Stimulated activated CD8-positive, alpha-beta memory T cell treated with anti-CD3 and anti-CD28 coated beads, Interleukin-2, amount 100 ng/mL, for 1 hour (primary cell): ENCODE results near the gene ZNF385D.

Experiments
- DNase-seq, 2 donors: peaks; one replicate each; pipeline ENCODE4 v3.0.0-alpha.2; 2020; ENCODE audit warnings: low read depth in 2 of 2

Gene ZNF385D

DNA sequence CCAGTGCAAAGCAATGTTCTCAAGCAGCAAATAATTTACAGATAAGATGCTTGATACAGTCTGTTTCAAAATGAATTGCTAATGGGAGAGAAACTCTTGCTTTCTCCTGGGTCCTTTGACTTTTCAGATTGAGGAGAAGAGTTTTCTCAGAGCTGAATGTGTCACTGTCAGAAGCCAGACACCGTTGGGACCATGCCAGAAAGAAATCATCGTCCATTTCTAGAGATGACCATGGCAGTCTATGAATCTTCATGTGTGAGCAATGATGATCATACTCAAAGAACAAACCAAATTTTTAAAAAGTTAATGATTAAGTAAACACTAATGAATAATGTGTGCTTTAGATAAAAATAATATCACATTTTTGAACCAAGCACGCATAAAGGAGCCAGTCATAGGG lies 77.6 kb downstream of the ZNF385D start:
- no peak for DNase-seq

DNA sequence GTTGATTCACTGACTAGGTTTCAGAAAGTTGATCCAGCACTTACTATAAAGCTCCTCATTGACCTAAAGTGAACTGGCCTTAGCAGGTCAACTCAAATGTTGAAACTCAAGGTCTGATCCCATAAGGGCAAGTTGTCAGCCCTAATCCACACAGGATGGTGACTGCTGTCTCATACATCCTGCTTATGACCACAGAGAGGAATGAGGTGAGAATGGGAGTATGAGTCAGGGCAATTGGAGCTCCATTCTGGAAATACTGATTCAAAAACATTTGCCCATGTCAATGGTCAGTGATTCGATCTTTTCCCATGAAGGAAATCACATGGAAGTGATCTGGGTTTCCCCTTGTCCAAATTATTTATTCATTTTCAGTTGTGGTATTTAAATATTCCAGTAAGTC lies 78.7 kb downstream of the ZNF385D start:
- DNase-seq = no peak

DNA sequence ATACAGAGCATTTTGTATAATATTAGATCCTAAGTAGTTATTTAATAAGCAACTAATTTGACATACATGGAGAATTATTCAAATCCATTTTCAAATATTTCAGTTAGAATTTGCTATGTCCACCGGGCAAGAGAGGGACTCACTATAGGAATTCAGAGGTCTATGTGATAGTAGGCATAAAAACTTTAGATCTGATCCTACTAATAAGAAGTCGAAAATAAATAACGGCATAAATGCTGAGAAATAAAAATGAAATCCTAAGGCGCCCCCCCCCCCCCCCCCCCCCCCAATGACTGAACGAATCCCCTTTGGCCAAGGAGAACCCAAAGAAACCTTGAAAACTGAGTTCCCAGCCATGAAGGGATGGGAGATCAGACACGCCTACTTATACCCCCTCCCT lies 80.6 kb downstream of the ZNF385D start:
- no peak for DNase-seq

DNA sequence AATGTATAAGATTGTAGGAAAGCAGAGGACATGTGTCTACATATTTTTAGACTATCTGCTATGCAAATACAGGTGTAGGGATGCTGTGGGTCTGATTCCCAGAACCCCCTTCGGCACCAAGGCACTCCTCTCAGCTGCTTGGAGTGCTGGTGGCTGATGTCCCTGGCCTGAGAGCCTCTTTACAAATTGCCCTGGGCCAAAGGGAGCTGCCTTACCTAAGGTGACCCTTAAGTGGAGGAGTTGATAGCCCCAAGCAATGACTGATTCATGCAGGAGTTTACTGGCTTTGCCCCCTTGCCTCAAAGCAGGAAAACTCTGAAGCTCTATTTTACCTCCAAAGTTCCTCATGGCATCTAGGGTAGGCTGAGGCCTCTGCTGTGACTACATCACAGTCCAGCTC lies 83.0 kb downstream of the ZNF385D start:
- no peak for DNase-seq

DNA sequence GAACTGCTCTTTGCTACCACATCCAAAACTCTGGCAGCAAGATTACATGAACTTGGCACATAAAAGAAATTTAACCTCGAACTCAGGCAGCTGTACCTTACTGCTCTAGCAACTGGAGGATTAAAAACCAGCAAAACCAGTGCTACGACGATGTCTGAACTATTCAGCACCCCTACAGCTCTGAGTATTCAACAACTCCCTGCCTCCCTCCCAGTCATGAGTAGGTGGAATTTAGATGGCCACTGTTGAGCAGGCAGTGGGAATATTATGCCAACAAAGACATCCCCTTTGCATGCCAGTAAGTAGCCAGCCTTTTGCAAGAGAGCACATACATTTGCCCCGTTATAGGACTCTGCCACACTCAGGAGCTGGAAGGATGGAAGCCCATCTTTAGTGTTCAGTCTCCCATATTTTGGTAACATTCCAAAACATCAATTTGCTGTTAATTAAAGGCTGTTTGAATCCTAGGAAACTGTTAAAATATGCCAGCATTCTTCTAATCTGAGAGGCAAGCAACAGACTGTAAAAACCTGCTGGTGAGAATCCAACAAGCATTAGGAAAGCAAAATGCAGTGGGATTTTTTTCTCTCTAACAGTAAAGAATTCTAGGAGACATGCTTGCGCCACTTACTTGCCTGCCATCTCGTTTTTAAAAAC lies 85.4 kb downstream of the ZNF385D start:
- DNase-seq = no peak

DNA sequence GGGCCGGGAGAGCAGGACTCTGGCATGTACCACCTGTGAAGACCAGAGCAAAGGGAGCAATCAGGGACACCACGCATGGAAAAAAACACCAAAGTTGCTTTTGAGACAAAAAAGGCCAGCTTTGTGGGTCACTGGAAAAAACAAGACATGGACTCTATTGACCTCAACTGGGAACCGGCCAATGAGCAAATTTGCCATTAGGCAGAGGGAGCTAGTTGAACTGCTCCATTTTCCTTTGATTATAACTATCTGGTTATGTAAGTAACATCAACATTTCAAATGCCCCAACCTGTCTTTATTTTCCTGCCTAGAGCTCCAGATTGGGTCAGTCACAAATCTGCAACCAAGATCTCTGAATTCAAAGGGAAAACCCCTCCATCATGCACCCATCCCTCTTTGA lies 86.0 kb downstream of the ZNF385D start:
- no peak for DNase-seq

DNA sequence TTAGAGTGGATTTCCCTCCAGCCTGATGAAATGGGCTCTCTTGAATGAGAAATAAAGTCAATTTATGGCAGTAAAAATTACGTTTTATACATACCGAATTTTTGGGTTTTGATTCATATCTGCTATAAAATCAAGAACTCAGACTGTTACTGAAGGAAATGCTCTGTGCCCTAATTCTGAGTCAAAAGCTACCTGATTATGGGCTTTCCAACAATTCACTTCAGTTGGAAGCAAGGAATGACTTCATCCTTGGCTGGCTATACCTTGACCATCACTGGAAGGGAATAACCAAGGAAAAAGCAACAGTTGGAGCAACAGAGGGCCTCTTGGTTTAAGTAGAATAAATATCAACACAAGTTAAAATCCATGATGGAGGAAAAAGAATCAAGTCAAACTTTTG lies 88.6 kb downstream of the ZNF385D start:
- DNase-seq = no peak

DNA sequence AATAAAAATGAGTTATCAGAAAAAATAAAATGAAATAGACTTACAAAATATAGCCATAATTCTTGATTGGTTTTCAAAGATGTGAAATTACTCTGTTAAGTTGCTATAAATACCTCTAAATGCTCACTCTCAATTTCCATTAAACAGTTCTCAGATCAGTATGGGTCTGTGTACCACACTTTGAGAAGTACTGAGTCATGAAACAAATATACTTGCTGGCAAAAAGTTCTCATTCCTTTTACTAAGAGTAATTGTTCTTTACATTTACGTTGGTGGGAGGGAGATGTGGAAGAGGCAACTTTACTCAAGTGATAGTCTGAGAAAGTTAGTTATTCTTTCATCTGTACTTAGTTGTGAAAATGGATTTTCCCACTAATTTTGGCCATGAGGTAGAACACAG lies 96.3 kb downstream of the ZNF385D start:
- DNase-seq = no peak

DNA sequence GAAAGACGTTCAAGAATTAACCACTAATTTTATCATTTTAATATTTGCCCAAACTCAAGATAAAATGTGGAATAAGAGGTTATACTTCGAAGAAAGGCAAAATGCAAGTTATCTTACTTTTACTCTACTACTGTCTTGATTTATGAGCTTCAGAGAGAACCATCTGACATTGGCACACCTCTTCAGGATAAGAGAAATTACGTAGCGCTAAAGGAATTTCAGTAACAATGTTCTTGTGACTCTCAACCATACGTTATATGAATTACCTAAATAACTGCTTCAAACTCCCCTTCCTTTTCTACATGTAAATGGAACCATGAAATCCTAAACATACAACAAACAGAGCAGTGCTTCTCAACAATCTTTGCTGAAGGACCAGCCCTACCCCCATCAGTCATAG lies 96.8 kb downstream of the ZNF385D start:
- DNase-seq = no peak

DNA sequence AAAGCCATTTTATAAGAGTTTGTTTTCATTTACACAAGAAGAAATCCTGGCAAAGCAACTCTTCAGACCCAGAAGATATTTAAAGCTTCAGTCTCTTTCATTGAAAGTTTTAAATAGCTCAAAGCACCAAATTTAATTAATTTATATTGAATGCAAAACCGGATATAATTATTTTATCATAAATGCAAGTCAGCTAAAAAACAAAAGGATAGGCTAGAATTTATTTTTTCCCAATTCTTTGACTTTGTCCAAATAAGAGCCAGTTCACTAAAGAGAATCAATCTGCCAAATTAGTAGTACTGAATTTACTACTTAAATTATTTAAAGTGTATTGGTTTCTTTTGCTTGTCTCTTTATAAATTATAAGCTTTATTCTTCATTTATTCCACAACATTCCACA lies 101.5 kb downstream of the ZNF385D start:
- DNase-seq = no peak

DNA sequence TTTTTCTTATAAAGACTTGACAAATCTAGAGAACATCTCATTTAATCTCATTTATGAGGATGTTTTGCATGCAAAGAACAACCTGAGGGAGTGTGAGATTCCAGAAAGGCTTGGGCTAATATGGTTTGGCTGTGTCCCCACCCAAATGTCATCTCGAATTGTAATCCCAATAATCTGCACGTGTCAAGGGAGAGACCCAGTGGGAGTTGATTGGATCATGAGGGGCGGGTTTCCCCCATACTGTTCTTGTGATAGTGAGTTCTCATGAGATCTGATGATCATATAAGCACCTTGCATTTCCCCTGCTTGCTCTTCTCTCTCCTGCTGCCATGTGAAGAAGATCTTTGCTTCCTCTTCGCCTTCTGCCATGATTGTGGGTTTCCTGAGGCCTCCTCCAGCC lies 103.0 kb downstream of the ZNF385D start:
- no peak for DNase-seq

DNA sequence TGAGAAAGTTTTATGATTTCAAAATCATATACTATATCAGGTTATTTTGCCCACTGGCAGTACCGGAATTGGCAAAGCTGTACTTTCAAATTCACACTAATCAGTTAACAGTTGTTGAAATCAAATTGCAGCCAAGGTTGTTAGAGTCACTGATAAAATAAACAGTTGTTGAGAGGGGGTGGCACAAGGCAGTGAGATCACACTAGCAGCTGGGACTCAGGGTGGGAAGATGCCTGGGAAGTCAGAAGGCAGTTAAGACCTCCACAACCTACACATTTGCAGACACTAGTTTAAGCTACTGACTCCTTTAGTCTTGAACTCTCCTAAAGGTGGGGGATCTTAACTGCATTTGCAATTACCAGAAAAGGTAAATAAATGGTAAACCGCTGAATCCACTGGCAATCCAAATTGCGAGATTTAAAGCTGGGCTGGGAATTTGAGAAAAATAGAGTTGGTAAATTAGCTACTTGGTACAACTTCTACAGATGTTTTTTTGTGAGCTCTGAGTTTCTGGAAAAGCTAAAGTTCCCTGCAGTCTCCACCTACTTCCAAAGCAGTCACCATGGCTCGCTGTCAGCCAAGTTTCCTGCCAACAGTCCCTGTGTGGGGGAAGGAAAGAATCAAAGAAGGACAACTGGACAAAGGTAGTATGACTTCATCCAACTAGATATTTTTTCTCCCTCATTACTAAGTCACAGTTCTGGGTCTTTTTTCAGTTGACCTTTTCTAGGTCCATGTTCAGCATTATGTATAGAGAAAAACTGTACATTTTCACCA lies 105.7 kb downstream of the ZNF385D start:
- DNase-seq = no peak

DNA sequence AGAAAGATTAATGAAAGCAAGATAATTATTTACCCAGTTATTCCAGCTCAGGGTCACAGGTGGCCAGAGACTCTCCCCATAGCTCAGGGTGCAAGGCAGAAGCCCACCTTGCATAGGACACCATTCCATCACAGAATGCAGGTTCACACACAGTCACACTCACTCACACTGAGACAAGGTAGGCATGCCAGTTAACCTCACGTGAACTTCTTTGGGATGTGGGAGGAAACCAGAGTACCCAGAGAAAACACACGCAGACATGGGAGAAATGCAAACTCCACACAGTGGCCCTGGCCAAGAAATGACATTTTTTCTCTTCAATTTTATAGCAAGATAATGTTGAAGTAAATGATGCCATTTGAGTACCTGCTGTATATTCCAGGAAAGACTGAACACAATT lies 106.7 kb downstream of the ZNF385D start:
- DNase-seq = no peak

DNA sequence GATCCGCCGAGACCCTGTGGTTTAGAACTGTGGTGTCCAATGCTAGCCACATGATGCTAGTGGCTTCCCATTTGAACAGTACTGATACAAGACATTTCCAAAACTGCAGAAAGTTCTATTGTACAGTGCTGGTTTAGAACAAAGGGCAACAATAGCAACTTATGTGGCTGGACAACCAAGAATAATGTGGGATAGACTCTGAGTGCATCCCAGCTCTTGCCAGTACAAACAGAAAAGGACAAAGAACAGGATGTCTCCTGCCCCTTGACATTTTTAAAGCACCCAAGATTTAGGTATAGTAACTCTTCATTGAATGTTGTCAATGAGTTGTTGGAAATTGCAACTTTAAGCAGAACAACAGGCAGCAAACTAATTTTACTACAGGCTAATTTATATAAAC lies 107.3 kb downstream of the ZNF385D start:
- DNase-seq = no peak

DNA sequence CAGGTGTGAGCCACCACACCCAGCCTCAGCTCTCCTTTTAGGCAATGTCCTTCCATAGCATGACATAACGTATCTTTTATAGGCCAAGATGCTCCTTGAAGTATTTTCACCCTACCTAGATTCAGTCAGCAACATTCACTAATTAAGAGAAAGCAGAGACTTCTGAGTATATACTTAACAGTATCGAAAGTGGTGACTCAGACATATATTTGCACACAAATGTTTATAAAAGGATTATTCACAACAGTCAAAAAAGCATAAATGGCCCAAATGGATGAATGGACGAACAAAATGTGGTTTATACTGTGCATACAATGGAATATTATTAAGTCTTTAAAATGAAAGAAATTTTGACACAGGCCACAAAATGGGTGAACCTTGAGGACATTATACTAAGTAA lies 108.6 kb downstream of the ZNF385D start:
- no peak for DNase-seq

DNA sequence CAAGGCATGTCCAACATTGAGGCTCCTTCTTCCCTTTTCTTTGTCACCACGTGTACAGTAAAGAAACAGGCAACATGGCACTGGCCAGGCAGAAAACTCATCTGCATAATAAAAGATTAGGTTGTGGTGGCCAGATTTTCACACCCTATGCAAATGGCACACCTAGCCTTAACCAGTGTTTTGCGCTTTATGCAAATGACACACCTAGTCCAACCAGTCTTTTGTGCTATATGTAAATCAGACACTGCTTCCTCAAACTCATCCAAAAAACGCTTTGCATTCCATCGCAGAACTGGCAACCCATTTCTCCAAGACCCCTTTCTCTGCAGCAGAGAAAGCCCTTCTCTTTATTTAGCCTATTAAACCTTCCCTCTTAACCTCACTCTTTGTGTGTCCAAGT lies 109.1 kb downstream of the ZNF385D start:
- DNase-seq = no peak

DNA sequence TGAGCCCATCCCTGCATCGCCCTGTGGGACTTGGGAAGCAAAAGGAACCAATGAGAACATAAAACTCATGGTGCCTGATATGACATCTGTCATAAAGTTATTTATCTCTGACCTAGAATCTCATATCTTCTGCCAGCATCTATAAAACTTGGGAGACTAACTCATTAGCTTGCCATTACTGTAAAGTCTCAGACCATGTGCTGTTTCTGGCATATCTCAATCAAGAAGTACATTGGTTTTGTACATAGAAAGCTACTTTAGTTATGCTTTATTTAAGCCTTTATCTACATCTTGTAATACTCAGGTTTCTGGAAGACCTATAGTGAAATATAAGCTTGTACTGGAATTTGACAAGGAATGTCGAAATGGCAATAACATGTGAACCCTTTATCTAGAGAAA lies 112.5 kb downstream of the ZNF385D start:
- DNase-seq = no peak

DNA sequence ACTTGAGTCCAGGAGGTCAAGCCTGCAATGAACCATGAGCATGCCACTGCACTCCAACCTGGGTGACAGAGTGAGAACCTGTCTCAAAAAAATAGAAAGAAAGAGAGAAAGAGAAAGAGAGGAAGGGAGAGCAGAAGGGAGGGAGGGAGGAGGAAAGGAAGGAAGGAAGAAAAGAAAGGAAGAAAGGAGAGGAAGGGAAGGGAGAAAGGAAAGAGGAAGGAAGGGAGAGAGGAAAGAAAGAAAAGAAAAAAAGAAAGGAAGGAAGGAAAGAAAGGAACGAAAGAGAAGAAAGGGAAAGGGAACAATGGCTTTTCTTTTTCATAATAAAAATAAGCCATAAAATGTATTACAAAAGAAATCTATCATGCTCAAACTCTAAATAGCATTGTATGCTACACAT lies 116.9 kb downstream of the ZNF385D start:
- no peak for DNase-seq

DNA sequence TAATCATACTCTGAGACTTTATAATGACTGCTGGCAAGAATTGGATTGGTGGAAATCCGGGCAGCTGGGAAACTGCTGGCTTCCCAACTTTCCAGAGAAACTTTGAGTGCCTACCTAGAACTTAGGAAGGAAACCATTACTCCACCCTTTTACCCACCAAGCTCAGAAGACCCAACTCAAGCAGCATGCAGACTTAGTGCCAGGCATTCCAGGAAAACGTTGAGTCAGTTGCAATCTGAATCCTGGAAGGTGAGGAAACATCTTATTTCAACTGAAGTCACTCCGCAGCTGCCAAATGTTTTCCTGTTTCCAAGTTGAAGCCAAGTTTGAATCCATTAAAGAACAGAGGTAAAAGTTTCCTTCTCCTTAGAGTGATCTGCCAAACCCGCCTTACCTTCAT lies 126.5 kb downstream of the ZNF385D start:
- no peak for DNase-seq

DNA sequence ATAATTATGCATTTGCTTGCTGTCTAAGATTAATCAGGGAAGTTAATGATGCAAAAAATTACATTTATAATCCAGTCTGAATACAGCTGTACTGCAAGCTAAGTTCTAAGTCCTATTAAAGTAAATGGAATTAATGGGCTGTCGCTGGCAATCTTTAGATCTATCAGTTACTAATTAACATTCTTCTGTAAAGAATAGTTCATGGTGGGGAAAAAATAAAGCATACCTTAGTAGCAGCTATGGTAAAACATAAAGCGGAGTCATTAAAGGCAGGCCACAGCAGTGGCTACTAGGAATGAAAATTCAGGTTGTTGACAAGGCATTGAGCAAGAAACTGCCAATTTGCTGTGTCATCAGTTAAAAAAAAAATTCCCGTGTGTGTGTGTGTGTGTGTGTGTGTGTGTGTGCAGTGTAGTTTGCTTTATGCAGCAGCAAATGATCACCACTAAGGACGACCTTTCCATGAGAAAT lies 129.8 kb downstream of the ZNF385D start:
- no peak for DNase-seq

DNA sequence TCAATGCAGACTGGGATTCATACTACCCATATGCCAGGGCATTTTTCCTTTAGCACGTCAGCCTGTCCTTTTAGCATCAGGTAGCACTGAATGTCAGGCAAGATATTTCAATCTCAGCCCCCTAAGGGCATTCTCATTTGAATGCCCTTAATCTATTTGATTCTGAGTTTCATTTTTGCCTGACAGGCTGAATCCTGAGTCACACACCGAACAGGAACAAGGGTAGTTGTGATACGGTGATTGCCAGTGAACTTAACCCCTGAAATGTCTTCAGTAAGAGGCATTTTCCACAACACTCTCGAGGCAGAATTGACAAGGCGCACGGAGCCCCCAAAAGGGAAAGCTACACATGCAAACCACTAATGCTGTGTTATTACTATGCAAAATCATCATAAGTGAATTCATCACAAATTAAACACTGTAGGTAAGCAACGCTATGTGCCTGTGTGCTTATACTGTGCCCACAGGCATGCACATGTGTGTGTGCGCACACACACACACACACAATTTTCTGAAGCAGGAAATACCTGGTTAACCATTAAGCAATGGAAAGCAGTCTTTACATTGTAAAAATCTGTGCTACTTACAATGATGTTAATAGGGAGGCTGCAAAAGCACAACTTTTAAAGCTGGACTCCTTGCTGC lies 130.4 kb downstream of the ZNF385D start:
- DNase-seq = no peak

DNA sequence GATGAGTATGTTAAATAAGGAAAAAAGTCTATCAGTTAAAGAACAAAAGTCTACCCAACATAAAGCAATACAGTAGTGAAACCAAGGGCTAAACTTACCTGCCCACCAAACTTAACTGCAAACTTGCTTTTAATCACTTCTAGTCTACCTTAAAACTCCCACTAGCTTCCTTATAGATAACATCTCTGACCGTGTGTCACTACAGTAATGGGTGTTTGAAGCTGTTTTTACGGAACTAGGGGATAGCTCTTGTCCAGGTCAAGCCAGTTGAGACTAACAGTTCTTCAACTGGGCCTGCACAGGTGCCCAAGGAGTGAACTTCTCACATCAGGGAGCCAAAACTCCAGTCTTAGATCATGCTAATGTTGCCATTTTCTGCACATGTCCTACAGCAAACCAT lies 132.3 kb downstream of the ZNF385D start:
- no peak for DNase-seq
